ENCODE measurements around the gene PPP4R4.

Gene PPP4R4

DNA sequence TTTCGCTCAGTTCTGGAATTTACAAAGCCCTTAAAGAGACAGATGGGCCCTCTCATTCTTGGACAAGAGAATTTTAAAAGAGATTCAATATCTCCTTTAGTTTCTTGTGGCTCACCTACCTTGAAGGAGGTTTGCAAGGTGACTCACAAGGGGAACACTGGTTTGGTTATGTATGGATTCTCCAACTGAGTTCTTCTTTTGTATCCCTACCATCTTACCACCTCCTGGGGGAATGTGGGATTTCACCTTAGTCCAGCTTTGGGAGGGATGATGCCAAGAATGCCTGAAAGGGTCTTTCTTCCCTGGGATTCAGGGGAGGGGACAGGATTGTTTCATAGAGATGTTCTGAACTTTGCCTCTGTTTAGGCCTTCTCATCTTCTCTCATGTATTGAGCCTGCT is 3.7 kb downstream of the PPP4R4 start:
- H3K4me3 ChIP-seq (replicated peaks; ENCODE audit: low read depth, low read length) = no peak overlapping the region
- TF ChIP-seq, protein P1, sequence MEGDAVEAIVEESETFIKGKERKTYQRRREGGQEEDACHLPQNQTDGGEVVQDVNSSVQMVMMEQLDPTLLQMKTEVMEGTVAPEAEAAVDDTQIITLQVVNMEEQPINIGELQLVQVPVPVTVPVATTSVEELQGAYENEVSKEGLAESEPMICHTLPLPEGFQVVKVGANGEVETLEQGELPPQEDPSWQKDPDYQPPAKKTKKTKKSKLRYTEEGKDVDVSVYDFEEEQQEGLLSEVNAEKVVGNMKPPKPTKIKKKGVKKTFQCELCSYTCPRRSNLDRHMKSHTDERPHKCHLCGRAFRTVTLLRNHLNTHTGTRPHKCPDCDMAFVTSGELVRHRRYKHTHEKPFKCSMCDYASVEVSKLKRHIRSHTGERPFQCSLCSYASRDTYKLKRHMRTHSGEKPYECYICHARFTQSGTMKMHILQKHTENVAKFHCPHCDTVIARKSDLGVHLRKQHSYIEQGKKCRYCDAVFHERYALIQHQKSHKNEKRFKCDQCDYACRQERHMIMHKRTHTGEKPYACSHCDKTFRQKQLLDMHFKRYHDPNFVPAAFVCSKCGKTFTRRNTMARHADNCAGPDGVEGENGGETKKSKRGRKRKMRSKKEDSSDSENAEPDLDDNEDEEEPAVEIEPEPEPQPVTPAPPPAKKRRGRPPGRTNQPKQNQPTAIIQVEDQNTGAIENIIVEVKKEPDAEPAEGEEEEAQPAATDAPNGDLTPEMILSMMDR (IDR thresholded peaks at IDR 0.05; ENCODE audit: low read depth, low read length, missing control alignments) = no peak
- no peak for DNase-seq (ENCODE audit: extremely low read depth, low read depth)

DNA sequence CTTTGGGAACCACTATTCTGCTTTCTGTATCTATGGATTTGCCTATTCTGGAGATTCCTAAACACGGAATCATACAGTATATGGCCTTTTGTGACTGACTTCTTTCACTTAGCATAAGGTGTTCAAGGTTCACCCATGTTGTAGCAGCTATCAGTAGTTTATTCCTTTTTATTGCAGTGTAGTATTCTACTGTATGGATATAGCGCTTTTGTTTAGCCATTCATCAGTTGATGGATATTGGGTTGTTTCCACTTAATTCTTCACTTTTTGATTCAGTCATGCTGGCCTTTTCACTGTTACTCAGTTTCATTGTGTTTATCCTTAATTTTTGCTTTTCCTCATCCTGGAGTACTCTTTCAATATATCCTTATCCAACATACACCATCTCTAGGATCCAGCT is 5.1 kb downstream of the PPP4R4 start:
- no peak overlapping the region for H3K4me3 ChIP-seq (replicated peaks; ENCODE audit: low read depth, low read length)
- TF ChIP-seq, protein P1 (IDR thresholded peaks at IDR 0.05; ENCODE audit: low read depth, low read length, missing control alignments) = no peak
- no peak for DNase-seq (ENCODE audit: extremely low read depth, low read depth)

DNA sequence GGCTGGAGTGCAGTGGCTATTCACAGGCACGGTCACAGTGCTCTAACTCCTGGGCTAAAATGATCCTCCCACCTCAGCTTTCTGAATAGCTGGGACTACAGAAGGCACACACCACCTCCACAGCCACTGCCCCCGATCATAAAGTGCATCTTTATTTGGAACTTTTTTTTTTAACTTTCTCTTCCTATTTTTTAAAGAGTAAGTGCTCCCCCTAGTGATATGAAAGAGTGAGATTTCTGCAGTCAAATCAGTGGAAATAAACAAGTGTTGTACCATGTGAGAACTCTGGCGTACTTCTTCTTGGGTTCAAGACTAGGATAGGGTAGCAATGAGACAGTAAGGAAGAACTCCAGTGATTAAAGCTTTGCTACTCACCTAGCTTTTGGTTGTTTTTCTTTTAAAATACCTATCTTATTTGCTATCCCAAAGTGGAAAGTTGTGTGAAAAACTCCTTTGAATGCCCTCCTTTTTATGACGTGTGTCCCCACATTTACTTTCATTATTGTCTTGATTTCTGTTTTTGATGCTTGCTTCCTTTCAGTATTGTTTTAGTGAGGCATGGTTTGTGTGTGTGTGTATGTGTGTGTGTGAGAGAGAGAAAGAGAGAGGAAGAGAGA is 6.6 kb downstream of the PPP4R4 start:
- peak; percentile 15 for DNase-seq (ENCODE audit: extremely low read depth, low read depth)
- no peak overlapping the region for H3K4me3 ChIP-seq (replicated peaks; ENCODE audit: low read depth, low read length)

DNA sequence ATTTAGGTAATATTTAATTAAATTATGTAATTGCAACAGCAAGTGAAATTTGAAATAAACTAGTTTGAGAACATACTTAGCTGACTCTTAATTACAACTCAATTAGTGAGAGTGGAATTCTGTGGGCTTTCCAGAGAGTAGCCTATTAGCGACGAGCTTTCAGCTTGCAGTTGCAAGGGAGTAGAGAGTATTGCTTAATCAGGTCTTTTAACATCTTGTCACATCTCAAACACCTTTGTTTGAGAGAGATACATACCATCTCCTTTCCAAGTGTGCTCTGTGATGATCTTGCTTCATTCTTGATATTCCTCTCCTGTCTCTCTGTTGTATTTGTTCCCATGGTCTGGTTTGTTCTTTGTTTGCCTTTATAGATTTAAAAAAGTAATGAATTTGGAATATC is 7.7 kb downstream of the PPP4R4 start:
- no peak for DNase-seq (ENCODE audit: extremely low read depth, low read depth)
- H3K4me3 ChIP-seq (replicated peaks; ENCODE audit: low read depth, low read length) = no peak overlapping the region
- TF ChIP-seq, protein P1 (IDR thresholded peaks at IDR 0.05; ENCODE audit: low read depth, low read length, missing control alignments) = no peak

More for the DNA sequence above, 6.6 kb downstream of the PPP4R4 start:
- TF ChIP-seq, protein P1 (IDR thresholded peaks at IDR 0.05; ENCODE audit: low read depth, low read length, missing control alignments) = peak; percentile 39

DNA sequence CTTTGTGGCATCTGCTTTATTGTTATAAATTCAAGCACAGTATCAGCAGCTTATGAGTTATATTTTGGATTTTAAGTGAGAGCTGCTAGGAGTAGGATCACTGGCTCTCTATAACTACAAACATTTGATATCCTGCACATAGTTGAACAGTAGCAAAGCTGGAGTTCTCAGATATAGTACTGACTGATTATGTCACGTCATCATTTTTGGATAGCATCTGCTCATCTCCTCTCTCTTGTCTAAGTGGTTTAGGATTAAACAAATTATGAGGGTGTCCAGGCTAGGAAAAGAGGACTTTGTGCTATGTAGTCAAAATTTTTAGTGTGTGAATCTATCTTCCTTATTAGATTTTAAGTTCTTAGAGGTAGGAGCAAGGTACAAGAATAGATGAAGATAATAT is 18.4 kb downstream of the PPP4R4 start:
- TF ChIP-seq, protein P1 (IDR thresholded peaks at IDR 0.05; ENCODE audit: low read depth, low read length, missing control alignments) = no peak
- DNase-seq (ENCODE audit: extremely low read depth, low read depth) = no peak
- no peak overlapping the region for H3K4me3 ChIP-seq (replicated peaks; ENCODE audit: low read depth, low read length)

DNA sequence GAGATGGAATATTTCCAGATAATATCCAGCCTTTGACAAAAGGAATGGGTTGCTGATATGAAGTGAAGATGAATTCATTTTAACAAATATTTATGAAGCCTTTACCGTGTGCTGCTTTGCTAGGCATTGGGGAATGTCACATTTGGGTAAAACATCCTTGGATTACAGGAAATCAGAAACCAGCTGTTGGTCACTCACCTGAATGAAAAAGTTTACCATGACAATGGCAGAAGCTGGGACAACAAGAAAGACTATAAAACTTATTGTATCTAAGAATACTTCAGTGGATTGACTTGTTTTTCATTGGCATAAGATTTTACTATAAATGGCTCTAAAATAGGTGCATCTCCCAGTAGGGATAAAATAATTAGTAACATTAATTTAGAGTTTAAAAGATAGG is 19.7 kb downstream of the PPP4R4 start:
- TF ChIP-seq, protein P1 (IDR thresholded peaks at IDR 0.05; ENCODE audit: low read depth, low read length, missing control alignments) = no peak
- no peak for DNase-seq (ENCODE audit: extremely low read depth, low read depth)
- no peak overlapping the region for H3K4me3 ChIP-seq (replicated peaks; ENCODE audit: low read depth, low read length)

DNA sequence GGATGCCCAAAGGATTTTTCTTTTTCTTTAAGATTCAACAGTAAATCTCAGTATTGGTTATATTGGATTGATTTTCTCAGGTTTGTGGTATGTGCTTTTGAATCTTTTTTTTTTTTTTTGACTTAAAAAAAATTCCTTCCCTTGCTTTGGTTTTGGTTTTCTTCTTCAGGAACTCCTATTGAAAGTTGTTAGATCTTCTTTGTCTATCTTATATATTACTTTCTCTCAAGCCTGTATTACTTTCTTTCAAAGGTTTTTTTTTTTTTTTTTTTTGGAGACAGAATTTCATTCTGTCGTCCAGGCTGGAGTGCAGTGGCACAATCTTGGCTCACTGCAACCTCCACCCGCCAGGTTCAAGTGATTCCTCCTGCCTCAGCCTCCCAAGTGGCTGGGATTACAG is 21.9 kb downstream of the PPP4R4 start:
- H3K4me3 ChIP-seq (replicated peaks; ENCODE audit: low read depth, low read length) = no peak overlapping the region
- TF ChIP-seq, protein P1 (IDR thresholded peaks at IDR 0.05; ENCODE audit: low read depth, low read length, missing control alignments) = no peak
- DNase-seq (ENCODE audit: extremely low read depth, low read depth) = no peak

Data from HFF-Myc (cell line).